ENCODE results near the gene PHLDA2.

DNA sequence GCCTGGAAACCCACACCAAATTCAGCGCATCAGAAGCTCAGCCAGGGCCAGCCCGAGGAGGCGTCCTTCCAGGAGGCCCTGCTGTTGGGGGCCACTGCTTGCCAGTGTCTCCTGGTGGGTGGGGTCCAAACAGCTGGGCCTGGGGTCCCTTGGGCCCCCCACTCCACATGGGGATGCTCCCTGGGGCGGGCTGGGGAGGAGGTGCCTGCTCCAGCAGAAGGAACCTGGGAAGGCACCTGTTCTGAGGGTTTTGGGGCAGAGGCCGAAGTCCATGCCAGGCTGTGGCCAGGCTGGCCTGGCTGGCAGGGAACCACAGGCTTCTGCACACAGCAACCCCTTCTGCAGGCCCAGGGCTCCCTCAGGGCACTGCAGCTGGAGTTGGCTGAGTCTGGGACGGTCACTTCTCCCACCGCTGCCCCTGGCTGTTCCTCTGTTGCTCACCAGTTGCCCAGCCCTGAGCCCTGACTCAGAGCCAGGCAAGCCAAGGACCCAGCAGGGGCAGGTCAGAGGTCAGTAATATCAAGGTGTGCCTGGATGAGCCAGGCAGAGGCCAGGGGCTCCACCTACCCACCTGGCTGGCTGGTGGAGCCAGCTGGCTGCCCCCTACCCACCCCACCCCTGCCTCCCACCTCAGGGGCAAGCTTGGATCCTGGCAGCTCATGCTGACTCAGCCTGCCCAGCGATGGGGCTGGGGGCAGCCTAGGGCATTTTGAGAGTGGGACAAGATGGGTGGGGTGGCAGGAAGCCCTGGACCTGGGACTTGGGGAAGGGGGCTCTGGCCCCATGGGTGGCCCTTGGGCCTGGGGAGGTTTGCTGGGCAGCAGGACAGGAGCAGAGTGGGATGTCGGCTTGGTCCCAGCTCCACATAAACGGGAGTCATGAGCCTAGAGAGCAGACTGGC, 12.0 kb upstream of the PHLDA2 start:
- TF ChIP-seq, protein P1, sequence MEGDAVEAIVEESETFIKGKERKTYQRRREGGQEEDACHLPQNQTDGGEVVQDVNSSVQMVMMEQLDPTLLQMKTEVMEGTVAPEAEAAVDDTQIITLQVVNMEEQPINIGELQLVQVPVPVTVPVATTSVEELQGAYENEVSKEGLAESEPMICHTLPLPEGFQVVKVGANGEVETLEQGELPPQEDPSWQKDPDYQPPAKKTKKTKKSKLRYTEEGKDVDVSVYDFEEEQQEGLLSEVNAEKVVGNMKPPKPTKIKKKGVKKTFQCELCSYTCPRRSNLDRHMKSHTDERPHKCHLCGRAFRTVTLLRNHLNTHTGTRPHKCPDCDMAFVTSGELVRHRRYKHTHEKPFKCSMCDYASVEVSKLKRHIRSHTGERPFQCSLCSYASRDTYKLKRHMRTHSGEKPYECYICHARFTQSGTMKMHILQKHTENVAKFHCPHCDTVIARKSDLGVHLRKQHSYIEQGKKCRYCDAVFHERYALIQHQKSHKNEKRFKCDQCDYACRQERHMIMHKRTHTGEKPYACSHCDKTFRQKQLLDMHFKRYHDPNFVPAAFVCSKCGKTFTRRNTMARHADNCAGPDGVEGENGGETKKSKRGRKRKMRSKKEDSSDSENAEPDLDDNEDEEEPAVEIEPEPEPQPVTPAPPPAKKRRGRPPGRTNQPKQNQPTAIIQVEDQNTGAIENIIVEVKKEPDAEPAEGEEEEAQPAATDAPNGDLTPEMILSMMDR (IDR thresholded peaks at IDR 0.05) = no peak
- TF ChIP-seq EZH2 (IDR thresholded peaks at IDR 0.05; ENCODE audit: borderline replicate concordance, insufficient read depth, low read depth, low read length, poor library complexity, severe bottlenecking) = no peak

Measured in B cell (primary cell).